ENCODE results near the gene EFCAB11.

DNA sequence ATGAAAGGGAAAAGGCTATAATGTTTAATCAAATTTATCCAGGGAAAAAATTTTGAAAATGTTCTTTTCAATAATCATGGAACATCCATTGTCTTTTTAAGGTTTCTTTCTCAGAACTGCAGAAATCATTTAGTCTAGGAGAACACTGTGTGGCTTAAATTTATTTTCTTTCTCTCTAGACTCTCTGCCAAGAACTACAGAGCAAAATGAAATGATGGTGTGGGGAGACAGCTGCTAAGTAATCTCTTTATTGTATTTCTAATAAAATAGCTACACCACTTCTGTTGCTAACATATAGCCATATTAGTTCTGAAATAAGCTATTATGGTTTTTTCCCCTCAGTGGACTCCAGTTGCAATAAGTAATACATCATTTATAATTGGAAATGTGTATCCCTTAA is 120.9 kb downstream of the EFCAB11 start:
- TF ChIP-seq ZNF274 (IDR thresholded peaks at IDR 0.05; ENCODE audit: low read depth, low read length): no peak
- TF ChIP-seq SUZ12 (IDR thresholded peaks at IDR 0.05; ENCODE audit: extremely low read depth, insufficient read depth, insufficient read length): no peak
- no peak for TF ChIP-seq YY1 (IDR thresholded peaks at IDR 0.05; ENCODE audit: insufficient read depth, insufficient read length)
